GM15510 (cell line): Measurements from ENCODE around the gene DNPH1.

Experiments used
- POLR2A ChIP-seq: IDR thresholded peaks from 3 replicates; pipeline ENCODE4 v1.6.1; 2011; ENCODE audit warnings: borderline replicate concordance; ENCODE audit not compliant: insufficient read length; ENCODE audit errors: extremely low read depth

Gene DNPH1

DNA sequence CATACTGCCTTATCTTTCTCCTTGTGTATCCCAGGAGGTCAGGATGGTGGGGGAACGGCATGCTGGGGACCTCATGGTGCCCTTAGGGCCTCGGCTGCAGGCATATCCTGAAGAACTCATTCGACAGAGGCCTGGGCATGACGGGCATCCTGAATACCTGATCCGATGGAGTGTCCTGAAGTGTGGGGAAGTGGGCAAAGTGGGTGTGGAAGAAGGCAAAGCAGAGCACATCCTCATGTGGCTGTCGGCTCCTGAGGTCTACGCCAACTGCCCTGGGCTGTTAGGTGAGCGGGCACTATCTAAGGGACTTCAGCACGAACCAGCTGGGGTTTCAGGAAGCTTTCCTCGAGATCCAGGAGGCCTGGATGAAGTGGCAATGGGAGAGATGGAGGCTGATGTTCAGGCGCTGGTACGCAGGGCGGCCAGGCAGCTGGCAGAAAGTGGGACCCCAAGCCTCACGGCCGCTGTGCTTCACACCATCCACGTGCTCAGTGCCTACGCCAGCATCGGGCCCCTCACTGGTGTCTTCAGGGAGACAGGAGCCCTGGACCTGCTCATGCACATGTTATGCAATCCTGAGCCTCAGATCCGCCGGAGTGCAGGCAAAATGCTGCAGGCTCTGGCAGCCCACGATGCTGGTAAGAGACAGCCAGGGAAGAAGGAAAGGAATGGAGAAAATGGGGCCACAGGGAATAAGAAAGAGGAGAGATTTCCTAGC, 44.9 kb downstream of the DNPH1 start:
- no peak for TF ChIP-seq POLR2A

DNA sequence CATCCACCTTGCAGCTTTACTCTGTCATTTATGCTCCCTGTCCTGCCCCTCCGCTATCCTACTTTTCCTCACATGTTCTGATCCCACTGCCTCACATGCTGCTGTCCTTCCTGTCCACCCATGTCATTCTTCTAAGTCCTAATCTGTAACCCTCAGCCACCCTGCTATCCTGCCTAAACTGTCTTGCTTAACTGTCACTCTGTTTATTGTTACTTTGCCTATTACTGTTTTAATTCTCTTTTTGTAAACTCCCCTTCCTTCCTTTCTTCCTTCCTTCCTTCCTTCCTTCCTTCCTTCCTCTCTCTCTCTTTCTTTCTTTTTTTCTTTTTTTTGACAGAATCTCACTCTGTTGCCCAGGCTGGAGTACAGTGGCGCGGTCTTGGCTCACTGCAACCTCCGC, 45.8 kb downstream of the DNPH1 start:
- TF ChIP-seq POLR2A, result no peak

DNA sequence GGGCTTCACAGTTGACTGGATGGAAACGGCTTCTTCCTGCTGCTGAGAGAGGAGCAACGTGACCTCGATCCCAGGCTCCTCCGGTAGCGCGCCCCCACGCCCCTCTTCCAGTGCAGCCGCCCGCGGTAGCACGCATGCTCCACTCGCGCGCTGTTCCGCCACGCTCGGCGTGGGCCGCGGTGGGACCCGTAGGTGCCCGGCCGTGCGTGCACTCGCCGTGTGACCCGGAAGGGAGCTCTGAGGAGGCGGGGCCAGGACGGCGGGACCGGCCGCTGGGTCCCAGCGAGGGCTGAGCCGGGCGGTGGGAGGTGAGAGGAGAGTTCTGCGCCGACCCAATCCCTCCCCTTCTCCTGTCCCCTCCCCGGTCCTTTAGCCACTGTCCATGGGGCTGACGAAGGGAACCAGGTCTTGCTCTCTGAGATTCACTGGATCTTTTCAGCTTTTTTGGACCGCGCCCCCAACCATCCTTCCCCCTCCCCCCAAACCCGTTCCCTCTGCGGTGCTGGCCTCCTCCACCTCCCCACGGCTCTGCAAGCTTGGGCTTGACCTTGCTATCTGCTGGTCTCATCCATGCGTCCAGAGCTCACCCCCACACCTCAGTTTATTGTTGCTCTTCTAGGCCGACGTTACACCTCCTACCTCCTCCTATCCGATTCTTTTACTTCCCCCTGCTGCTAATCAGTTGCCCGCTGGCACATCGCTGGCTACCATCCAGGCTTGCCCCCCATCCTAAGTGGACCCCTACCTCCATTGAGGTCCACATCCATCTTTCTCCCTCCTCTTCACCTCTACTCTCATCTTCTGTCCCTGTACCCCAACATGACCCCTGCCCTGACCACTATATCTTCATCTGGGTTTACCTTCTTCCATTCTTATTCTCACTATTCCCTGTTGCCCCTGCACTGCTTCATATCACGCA, 47.1 kb downstream of the DNPH1 start, which contains the start of gene CUL9:
Gene CUL9, plus strand, starts transcription at position 255 of the 919 bp plus-strand sequence. CDS start 2,115 bp downstream, outside the sequence.
- peak; percentile 86 for TF ChIP-seq POLR2A

DNA sequence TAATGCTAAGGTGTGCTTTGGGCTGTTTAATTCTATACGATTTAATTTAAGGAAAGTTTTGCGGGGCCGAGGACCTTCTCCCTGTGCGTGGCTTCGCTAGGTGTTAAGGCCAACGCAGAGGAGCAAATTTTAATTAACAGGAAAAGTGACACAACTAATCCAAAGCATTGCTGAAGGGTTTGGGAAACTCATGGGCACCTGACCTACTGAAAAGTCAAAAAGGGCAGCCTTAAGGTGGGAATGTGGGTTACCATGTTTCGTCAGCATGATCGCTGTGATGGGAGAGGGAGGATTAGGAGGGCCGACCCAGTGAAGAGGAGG, 47.7 kb downstream of the DNPH1 start:
- no peak for TF ChIP-seq POLR2A

DNA sequence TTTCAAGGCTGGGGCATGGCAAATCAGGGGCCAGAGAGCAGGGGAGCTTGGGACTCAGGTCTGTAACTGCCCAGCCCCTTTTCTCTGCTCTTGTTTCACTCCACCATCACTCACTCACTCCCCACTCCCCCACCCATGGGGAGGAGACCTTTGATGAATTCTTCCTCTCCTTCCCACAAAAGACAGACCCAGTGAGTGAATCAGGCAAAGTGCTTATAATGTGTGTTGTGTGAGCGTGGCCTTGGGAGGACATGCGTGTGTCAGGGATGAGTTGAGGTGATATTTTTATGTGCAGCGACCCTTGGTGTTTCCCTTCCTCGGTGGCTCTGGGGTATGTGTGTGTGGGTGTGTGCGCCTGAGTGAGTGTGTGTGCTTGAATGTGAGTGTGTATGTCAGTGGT, 48.3 kb downstream of the DNPH1 start:
- no peak for TF ChIP-seq POLR2A

DNA sequence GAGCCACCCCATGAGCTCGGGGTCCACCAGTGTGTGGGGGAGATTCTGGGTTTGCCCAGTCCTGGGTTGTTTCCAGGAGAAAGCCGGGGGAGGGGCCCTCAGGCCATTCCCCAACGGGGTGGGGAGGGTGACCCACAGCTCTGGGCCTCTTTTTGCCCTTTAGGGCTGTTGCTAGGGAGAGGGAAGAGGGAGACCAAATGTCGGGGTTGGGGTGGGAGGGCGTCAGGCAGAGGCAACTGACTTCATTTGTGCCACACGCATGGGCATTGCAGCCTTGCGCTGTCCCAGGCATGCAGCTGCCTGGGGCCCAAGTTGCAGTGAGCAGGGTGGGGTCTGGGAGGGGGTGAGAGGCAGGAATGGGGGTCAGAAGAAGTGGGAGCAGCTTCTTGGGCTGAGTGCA, 49.2 kb downstream of the DNPH1 start:
- TF ChIP-seq POLR2A, result no peak

DNA sequence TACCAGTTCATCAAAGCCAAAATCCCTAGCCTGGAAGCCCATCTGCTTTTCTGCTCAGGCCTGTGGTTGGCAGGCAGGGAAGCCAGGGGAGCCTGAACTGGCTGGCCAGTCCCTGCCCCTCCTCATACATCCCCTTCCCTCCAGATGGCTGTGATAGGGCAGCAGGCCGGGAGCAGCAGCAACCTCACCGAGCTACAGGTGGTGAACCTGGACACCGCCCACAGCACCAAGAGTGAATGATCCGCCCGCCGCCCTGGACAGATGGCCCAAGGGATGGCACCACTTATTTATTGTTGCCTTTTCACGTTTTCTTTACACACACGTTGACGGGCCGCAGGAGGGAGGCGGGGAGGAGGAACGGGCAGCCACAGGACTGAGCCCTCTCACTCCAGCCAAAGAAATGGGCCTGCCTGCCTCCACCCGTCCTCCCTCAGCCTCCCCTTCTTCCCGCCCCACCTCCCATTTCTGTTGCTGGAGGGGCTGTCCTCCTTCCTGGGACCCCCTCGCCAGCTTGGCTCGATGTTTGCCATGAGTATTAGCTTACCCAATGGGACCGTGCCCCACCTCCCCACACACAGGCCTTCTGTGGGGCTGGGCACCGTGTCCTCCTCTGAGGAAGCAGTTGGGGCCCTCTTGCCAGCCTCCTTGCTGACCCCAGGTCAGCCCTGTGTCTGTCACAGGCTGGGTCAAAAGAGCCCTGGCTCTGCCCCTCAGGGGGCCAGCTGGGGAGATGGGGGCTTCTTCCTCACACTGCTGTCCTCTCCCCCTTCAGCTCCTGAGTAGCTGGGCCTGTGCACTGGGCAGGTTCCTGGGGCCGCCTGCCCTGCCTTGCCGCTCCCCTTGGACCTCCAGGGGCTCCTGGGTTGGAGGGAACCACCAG, 50.1 kb downstream of the DNPH1 start:
- no peak for TF ChIP-seq POLR2A

DNA sequence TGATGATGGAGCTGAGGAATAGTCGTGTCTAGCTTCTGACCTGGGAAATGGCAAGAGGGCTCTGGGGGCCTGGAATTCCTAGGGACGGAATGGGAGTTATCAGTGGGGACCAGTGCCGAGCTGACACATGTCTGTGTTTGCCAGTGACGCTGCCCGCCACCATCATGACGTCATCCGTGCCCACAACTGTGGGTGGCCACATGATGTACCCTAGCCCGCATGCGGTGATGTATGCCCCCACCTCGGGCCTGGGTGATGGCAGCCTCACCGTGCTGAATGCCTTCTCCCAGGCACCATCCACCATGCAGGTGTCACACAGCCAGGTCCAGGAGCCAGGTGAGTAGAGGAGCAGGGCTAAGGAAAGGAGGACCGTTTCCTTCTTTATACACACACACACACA, 51.1 kb downstream of the DNPH1 start:
- no peak for TF ChIP-seq POLR2A

DNA sequence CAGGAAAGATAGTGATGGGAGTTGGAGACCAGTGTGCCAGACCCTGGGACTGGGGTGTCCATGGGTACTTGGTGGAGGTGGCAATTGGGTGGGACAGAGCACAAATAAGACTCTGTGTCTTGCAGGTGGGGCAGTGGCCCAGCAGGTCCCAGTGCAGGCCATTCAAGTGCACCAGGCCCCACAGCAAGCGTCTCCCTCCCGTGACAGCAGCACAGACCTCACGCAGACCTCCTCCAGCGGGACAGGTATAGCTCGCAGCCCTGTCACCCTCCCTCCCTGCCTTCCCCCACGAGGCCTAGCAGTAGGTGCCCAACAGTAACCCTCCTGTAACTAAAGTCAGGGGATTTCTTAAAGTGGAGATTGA, 52.9 kb downstream of the DNPH1 start:
- TF ChIP-seq POLR2A, result no peak

DNA sequence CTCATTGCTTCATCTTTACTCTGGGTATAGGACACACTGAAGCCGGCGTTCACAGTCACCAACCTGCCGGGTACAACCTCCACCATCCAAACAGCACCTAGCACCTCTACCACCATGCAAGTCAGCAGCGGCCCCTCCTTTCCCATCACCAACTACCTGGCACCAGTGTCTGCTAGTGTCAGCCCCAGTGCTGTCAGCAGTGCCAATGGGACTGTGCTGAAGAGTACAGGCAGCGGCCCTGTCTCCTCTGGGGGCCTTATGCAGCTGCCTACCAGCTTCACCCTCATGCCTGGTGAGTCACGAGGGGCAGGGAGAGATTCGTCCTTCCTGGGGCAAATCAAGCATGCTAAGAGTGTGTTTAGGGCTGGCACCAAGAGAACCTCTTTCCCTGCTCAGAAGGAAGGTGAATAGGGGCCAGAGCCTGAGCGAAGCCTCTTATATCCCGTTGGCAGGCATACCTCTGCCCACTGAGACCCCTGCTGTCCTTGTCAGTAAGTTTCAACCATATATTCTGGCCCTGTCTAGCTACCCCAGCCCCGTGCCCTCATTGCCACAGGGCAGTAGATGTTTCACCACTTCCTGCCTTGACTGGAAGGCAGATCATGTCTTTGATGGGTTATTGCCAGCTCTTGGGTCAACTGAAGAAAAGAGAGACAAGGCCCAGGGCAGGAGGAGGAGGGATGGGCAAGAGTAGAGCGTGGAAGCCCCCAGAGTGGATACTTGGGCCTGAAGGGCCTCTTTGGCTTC, 53.4 kb downstream of the DNPH1 start:
- no peak for TF ChIP-seq POLR2A
